Suprapubic skin (tissue), 4 donors: ENCODE data around the gene IFRD2. TPM values are rescaled to one million over a fixed set of nuclear protein-coding genes. Genes with fewer than 3 reads are reported as not detected.

ENCODE experiments used
- DNase-seq, 2 donors: peaks; one replicate each; pipeline ENCODE4 v3.0.0-alpha.2; 2019; ENCODE audit warnings: low spot score in 2 of 2
- H3K27ac ChIP-seq: fragments of 200-600 bp; sonication (generic); one replicate; pipeline ENCODE4 v1.5.1; 2019
- H3K27me3 ChIP-seq: fragments of 200-600 bp; sonication (generic); one replicate; pipeline ENCODE4 v1.5.1; 2019
- H3K36me3 ChIP-seq: fragments of 200-600 bp; sonication (generic); one replicate; pipeline ENCODE4 v1.5.1; 2019
- H3K4me1 ChIP-seq: fragments of 200-600 bp; sonication (generic); one replicate; pipeline ENCODE4 v1.5.1; 2019
- H3K4me3 ChIP-seq: fragments of 200-600 bp; sonication (generic); one replicate; pipeline ENCODE4 v1.5.1; 2019; ENCODE audit warnings: mild to moderate bottlenecking
- H3K9me3 ChIP-seq: fragments of 200-600 bp; sonication (generic); one replicate; pipeline ENCODE4 v1.5.1; 2019
- EP300 ChIP-seq: sonication (generic); formaldehyde crosslinking; IDR thresholded peaks from one replicate; pipeline ENCODE4 v1.6.1; 2017; ENCODE audit warnings: antibody characterized with exemption
- POLR2A ChIP-seq, 2 donors: fragments of 450-650 bp; IDR thresholded peaks; one replicate each; pipeline ENCODE4 v1.6.1; 2017; ENCODE audit warnings: antibody characterized with exemption in 2 of 2, mild to moderate bottlenecking in 2 of 2, moderate library complexity in 2 of 2
- POLR2AphosphoS5 ChIP-seq, 3 donors: sonication (generic); formaldehyde crosslinking; IDR thresholded peaks; one replicate each; pipeline ENCODE4 v1.6.1; 2017; ENCODE audit warnings: antibody characterized with exemption in 3 of 3
- WGBS: methylation state at CpG from one replicate; pipeline ENCODE4 v1.1.5; 2018; 5-methylcytosine and 5-hydroxymethylcytosine counted together
- total RNA-seq, 4 donors: library from RNA; depleted of rRNA; stranded (reverse); fragments of >200 nt; gene quantifications; one replicate each; pipeline ENCODE4 v1.1.0, GENCODE V29; 2016
- TF ChIP-seq, protein P1 (sequence below), 2 donors: fragments of 200-600 bp in 1 of 2; fragments of 450-650 bp in 1 of 2; sonication (generic) in 1 of 2; IDR thresholded peaks; one replicate each; pipeline ENCODE4 v1.5.1; 2016 to 2019; ENCODE audit warnings: antibody characterized with exemption in 2 of 2, mild to moderate bottlenecking in 1 of 2, moderate library complexity in 1 of 2

Gene IFRD2
- total RNA-seq, 4 donors from 2014 or later = 56.3 to 84.9 (median 75.2) TPM

DNA sequence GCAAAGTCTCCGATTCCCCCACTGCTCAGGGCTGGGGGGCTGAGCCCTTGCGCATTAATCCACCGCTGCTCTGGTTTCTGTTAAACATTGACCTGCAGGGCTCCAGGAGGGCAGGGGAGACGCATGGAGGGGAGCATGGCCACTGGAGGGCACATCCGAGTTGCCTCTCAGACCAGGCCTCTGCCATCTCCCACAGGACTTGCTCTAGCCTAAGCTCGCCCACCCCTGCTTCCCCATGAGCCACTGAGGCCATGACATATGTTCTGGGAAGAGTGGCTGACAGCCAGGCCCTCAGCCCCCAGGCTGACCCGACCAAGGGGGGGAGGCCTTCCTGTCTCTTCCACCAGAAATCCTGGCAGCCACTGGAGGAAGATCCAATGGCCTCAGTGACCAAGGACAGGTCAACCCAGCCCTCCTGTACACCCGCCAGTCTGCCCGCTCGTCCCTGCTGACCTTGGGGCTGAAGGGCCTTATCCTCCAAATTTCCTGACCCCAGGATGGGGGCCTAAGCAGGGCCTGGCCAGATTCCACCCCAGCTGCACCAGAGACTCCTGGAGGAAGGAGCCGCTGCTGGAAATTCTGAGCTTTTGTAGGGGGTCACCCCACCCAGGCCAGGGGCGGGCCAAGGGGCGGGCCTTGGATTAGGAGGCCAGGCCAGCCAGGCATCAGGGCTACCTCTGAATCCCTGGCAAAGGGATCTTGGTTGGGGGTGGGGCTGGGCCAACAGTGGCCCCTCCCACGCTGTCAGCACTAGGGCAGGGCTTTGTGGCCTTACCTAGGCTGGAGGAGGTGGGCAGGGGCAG is 11.0 kb upstream of the IFRD2 start, which contains the start of gene HYAL1:
TSS of gene HYAL1 (minus strand) at position 562 of the 803 bp plus-strand sequence. CDS start 618 bp downstream, outside the sequence.
- Histone ChIP-seq H3K27me3 (no peaks in the 10 kb centered on the region), H3K9me3 (no peaks in the 10 kb centered on the region), H3K4me1 (peaks cover 41% of the 10 kb centered on the region), H3K36me3 (no peaks in the 10 kb centered on the region), H3K27ac (peak within 1 kb of the TSS; percentile 7), H3K4me3 (no peak within 1 kb of the TSS)
- TF ChIP-seq POLR2AphosphoS5 (IDR thresholded peaks at IDR 0.05) = no peak
- TF ChIP-seq EP300 = no peak
- TF ChIP-seq, protein P1, sequence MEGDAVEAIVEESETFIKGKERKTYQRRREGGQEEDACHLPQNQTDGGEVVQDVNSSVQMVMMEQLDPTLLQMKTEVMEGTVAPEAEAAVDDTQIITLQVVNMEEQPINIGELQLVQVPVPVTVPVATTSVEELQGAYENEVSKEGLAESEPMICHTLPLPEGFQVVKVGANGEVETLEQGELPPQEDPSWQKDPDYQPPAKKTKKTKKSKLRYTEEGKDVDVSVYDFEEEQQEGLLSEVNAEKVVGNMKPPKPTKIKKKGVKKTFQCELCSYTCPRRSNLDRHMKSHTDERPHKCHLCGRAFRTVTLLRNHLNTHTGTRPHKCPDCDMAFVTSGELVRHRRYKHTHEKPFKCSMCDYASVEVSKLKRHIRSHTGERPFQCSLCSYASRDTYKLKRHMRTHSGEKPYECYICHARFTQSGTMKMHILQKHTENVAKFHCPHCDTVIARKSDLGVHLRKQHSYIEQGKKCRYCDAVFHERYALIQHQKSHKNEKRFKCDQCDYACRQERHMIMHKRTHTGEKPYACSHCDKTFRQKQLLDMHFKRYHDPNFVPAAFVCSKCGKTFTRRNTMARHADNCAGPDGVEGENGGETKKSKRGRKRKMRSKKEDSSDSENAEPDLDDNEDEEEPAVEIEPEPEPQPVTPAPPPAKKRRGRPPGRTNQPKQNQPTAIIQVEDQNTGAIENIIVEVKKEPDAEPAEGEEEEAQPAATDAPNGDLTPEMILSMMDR (IDR thresholded peaks at IDR 0.05) = no peak
- no peak for TF ChIP-seq POLR2A (IDR thresholded peaks at IDR 0.05)
- peak in 1 of 2 donors; percentile 87 for DNase-seq
- 53% methylated on average over 6 of the region's 14 CpGs for WGBS

DNA sequence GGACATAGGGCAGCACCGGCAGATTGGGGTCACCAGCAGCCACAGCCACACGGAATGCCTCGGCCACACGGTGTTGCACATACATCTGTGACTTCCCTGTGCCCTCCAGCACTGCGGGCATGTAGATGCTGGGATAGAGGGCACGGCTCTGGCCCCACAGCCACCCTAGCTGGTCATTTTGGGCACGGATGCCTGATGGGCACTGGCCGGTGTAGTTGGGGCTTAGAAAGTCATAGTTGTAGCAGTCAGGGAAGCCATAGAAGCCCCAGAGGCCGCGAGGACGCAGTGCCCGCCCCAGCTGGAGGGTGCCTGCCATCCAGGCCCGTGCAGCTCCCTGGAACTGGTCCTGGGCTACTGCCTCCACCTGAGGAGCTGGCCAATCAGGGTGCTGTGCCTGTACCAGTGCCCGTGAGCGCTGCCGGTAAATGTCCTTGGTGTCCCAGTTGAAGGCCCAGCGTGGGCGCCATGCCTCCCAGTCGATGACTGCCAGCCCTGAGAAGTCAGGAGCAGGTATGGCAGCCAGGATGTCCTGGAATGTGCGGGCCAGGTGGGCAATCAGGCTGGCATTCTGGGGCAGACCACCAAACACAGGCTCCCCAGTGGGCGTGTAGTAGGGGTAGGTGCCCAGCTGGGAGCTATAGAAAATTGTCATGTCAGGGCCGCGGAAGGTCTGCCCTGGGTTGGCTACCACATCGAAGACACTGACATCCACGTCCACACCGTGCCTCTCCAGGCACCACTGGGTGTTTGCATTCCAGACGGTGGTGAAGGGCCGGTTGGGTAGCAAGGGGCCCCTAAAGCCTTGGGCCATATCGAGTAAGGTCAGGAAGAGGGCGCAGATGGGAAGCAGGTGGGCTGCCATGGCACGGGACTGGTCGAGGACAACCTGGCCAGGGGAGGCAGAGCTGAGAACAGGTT is 10.1 kb upstream of the IFRD2 start:
- no peak overlapping the region for H3K27ac ChIP-seq
- no peaks in the 10 kb centered on the region for H3K9me3 ChIP-seq
- TF ChIP-seq POLR2AphosphoS5 (IDR thresholded peaks at IDR 0.05) = no peak
- no peaks in the 10 kb centered on the region for H3K36me3 ChIP-seq
- no peak overlapping the region for H3K4me3 ChIP-seq
- WGBS = 78% methylated on average over 23 of the region's 32 CpGs
- peak in 1 of 2 donors; percentile 71 for DNase-seq
- H3K4me1 ChIP-seq = peaks cover 47% of the 10 kb centered on the region
- no peaks in the 10 kb centered on the region for H3K27me3 ChIP-seq

DNA sequence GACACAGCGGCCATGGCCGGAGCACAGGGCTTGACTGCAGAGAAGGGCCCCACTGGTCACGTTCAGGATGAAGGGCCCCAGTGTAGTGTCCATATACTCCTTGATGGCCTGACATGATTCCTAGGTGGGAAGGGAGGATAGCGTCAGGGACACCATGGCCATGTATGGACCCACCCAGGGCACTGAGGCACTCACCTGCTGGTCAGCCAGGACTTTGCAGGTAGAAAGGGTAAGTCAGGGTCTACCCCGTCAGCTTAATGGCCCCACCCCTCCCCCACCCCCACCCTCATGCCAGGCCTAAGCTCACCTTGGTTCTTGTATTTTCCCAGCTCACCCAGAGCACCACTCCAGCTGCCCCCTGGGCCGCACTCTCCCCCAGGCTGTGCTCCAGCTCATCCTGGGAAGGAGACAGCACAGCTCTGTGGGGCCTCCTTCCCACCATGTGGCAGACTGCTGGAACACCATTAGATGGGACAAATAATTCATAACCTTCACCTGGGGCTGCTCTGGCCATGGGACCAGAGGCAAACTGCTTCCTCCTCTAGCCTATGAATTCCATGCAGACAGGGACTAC is 8.5 kb upstream of the IFRD2 start:
- whole genome bisulfite sequencing = 90% methylated on average over 3 of the region's 6 CpGs
- H3K4me1 ChIP-seq = peaks cover 47% of the 10 kb centered on the region
- no peak overlapping the region for H3K4me3 ChIP-seq

DNA sequence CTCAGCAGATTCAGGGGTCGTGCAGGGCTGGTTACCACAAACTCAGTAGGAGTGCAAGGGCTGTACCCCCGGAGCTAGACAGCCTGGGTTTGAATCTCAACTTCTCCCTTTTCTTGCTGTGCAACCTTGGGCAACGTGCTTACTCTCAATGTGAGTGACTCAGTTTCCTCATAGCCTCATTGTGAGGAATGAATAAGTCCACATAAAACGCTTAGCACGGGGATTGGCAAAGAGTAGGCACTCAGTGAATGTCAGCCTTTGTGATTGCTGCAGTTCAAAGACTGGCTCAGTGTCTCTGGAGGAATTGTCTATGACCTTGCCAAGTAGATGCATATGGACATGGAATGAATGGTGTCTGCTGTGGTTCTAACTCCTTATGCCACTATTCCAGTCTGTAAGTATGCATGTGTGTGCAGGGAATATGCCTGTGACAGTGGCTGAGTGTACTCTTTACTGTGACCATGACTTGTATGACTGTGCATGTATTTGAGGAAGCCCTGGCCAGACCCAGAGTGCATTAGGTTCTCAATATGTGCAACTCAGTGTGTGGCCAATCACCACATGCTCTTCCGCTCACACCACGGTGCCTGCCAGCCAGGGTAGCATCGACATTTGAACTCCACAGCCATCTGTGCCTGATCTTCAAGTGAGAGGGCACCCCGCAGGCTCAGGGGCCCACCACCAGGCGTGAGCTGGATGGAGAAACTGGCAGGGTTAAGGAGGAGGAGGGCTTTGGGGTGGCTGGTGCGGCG is 7.9 kb upstream of the IFRD2 start:
- H3K4me3 ChIP-seq = peak overlapping the region; percentile 71
- H3K9me3 ChIP-seq = no peaks in the 10 kb centered on the region
- peak overlapping the region; percentile 89 for H3K27ac ChIP-seq
- TF ChIP-seq, protein P1 (IDR thresholded peaks at IDR 0.05) = no peak
- TF ChIP-seq EP300 (no peak), POLR2AphosphoS5 (IDR thresholded peaks at IDR 0.05) (no peak), POLR2A (IDR thresholded peaks at IDR 0.05) (no peak)
- no peaks in the 10 kb centered on the region for H3K27me3 ChIP-seq
- peak in 1 of 2 donors; percentile 77 for DNase-seq
- WGBS = 42% methylated on average over 9 of the region's 12 CpGs
- peaks cover 47% of the 10 kb centered on the region for H3K4me1 ChIP-seq
- peaks cover 9% of the 10 kb centered on the region for H3K36me3 ChIP-seq

More for the DNA sequence above, 8.5 kb upstream of the IFRD2 start:
- TF ChIP-seq, protein P1 (IDR thresholded peaks at IDR 0.05) = no peak
- Histone ChIP-seq H3K27ac (peak overlapping the region; percentile 89), H3K9me3 (no peaks in the 10 kb centered on the region), H3K27me3 (no peaks in the 10 kb centered on the region), H3K36me3 (peaks cover 9% of the 10 kb centered on the region)
- DNase-seq = no peak

DNA sequence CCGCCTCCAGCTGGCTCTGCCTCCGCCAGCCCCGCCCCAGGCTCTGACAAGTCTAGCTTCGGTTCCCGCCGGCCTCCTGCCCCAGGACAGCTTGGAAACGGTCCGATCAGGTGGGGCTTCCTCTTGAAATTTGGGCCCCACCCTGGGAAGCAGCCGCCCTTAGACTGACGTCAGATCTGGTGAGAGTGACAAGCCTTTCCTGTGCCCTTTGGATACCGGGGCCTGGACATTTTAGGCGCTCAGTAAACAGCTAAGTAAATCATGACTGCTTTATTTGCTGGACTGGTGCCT is 7.4 kb upstream of the IFRD2 start:
- TF ChIP-seq, protein P1 (IDR thresholded peaks at IDR 0.05) = no peak
- TF ChIP-seq POLR2AphosphoS5 (IDR thresholded peaks at IDR 0.05) = peak in 2 of 3 donors; percentile 14 to 28
- peak overlapping the region; percentile 89 for H3K27ac ChIP-seq
- WGBS = 2% methylated on average over 6 of the region's 12 CpGs
- peaks cover 47% of the 10 kb centered on the region for H3K4me1 ChIP-seq
- H3K9me3 ChIP-seq = no peaks in the 10 kb centered on the region
- peaks cover 9% of the 10 kb centered on the region for H3K36me3 ChIP-seq
- DNase-seq = no peak
- H3K4me3 ChIP-seq = peak overlapping the region; percentile 71
- no peaks in the 10 kb centered on the region for H3K27me3 ChIP-seq
